ENCODE measurements around the gene KRT6A.
A peak's percentile ranks its signal among the peaks of the same experiment; 100 is the strongest.

KRT6A gene

DNA sequence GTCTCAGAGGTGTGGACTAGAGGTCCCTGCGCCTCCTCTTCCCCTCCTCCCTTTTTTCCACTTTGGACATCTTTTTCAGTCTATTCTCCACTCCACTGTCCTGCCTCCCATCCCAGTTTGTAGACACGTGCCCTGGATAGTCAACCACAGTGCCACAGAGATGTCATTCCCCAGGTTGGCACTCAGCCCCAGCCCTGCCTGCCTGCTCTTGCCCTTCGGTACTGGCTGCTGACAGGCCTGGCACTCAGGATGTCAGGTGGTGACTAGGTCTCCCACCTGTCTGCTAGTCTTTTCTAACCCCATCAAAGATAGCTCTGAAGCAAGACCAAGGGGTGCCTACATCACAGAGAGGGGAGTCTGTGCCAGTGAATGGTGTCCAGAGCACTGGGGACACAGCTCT is 44.0 kb upstream of the KRT6A start:
- POLR2A ChIA-PET (ENCODE audit: low non-redundant PET), result no interaction called here
- CTCF ChIA-PET, result no interaction called here
- no peak for DNase-seq (ENCODE audit: low spot score)
- H3K27ac ChIP-seq, result peak overlapping the region; percentile 47
- TF ChIP-seq, protein P1, sequence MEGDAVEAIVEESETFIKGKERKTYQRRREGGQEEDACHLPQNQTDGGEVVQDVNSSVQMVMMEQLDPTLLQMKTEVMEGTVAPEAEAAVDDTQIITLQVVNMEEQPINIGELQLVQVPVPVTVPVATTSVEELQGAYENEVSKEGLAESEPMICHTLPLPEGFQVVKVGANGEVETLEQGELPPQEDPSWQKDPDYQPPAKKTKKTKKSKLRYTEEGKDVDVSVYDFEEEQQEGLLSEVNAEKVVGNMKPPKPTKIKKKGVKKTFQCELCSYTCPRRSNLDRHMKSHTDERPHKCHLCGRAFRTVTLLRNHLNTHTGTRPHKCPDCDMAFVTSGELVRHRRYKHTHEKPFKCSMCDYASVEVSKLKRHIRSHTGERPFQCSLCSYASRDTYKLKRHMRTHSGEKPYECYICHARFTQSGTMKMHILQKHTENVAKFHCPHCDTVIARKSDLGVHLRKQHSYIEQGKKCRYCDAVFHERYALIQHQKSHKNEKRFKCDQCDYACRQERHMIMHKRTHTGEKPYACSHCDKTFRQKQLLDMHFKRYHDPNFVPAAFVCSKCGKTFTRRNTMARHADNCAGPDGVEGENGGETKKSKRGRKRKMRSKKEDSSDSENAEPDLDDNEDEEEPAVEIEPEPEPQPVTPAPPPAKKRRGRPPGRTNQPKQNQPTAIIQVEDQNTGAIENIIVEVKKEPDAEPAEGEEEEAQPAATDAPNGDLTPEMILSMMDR (conservative IDR thresholded peaks at IDR 0.05; ENCODE audit: low read depth), result no peak

DNA sequence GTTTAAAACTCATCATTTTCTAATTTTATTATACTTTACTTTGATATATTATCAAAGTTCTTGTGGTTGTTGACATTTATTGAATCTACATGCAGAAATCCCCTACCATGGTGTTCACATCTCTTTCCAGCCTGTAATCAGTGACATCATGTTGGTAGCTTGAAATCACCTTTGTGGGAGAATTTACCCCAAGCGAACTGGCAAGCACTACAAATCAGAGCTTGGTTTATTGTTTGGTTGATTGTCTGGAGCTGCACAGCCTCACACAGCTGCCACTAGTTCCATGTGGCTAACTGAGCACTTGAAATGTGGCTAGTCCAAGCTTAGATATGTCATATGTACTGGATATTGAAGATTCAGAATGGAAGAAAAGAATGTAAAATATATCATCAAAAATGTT is 42.5 kb upstream of the KRT6A start:
- DNase-seq (ENCODE audit: low spot score), result no peak
- ChIA-PET POLR2A (ENCODE audit: low non-redundant PET) (no interaction called here), CTCF (interaction anchor here (0.6 to 1.0 kb wide), 3 partner anchors 11 to 148 kb away, joined by 3 to 5 read pairs (median 3); no protein-coding TSS in a partner anchor)
- TF ChIP-seq, protein P1 (conservative IDR thresholded peaks at IDR 0.05; ENCODE audit: low read depth), result no peak
- no peak overlapping the region for H3K27ac ChIP-seq

DNA sequence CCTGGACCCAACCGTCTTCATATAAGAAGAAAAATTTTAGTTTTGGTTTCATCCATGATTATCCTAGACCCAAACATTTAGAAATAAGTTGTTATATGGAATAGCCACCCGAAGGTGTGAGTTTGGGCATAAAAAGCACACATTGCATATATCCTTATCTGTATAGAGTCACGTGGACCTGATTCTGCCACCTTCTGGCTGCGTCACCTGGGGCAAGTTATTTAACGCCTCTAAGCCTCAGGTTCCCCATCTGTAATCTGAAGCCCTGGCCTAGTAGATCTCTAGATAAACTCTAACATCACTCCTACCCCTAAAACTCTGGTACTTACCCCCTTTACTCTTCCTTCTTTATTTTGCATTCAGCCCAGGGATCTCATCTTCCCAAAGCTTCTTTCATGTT is 41.4 kb upstream of the KRT6A start:
- ChIA-PET POLR2A (ENCODE audit: low non-redundant PET) (no interaction called here), CTCF (interaction anchor here (0.6 to 1.0 kb wide), 6 partner anchors 10 to 396 kb away, joined by 3 to 5 read pairs (median 3); no protein-coding TSS in a partner anchor)
- DNase-seq (ENCODE audit: low spot score), result no peak
- TF ChIP-seq, protein P1 (conservative IDR thresholded peaks at IDR 0.05; ENCODE audit: low read depth), result no peak
- H3K27ac ChIP-seq, result no peak overlapping the region

DNA sequence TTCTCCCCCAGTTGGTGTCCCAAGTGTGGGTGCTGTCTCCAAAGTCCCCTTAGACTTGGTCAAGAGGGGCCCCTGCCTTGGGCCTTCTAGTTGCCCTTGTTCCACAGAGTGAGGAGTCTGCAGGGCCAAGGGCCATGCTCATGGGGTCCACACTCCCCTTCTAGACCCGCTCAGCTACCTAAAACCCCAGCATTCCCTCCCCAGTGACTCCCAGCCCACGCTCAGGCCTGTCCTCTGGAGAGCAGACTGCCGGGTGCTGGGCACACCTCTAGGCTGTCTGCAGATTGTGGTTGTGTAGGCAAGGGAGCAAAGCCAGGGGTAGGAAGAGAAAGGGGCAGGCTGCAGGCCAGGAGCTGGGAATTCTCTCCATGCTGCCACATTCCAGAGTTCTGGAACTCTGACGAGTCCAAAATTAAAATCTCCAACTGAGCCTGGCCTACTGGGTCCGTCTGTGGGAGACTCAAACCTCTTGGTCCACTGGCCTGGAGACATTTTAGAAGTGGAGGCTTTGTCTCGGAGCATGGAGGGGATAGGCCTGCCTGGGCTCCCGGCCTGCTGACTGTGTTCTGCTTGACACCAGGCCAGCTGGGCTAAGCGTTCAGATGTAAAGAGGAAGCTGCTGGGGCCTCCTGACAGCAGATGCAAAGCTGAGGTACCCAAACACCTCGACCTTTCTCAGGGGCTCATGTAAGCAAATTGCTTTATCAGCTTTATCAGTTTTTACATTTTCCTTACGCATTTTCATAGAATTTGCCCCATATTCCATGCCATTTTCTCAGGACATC is 40.8 kb upstream of the KRT6A start:
- ChIA-PET CTCF (interaction anchor here (0.6 to 1.4 kb wide), 5 partner anchors 11 to 165 kb away, joined by 3 to 4 read pairs (median 3); no protein-coding TSS in a partner anchor), POLR2A (ENCODE audit: low non-redundant PET) (no interaction called here)
- H3K27ac ChIP-seq, result peak overlapping the region; percentile 4; the same call in 1 of the 2 replicates
- no peak for DNase-seq (ENCODE audit: low spot score)
- TF ChIP-seq, protein P1 (conservative IDR thresholded peaks at IDR 0.05; ENCODE audit: low read depth), result no peak

DNA sequence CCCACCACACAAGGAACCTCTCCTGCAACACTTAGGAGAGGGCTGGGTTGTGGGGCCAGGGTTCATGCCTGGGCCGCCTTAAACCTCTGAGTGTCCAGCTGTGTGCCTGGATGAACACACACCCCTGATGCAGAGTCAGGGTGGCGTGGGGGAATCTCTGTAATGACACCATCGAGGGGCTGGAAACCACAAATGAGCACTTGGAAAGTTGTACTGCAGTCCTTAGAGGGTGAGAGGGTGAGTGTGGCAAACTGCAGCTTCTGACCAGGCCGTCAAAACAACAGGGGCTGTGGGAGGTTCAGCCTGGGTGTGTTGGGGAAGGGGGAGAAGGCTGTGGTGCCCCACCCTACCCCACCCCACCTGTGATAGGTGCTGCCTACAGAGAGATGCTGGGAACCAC is 39.6 kb upstream of the KRT6A start:
- TF ChIP-seq, protein P1 (conservative IDR thresholded peaks at IDR 0.05; ENCODE audit: low read depth), result no peak
- POLR2A ChIA-PET (ENCODE audit: low non-redundant PET), result no interaction called here
- no peak for DNase-seq (ENCODE audit: low spot score)
- CTCF ChIA-PET, result interaction anchor here (0.5 to 1.4 kb wide), 5 partner anchors 29 to 526 kb away, joined by 3 to 4 read pairs (median 3); no protein-coding TSS in a partner anchor
- H3K27ac ChIP-seq, result peak overlapping the region; percentile 13

DNA sequence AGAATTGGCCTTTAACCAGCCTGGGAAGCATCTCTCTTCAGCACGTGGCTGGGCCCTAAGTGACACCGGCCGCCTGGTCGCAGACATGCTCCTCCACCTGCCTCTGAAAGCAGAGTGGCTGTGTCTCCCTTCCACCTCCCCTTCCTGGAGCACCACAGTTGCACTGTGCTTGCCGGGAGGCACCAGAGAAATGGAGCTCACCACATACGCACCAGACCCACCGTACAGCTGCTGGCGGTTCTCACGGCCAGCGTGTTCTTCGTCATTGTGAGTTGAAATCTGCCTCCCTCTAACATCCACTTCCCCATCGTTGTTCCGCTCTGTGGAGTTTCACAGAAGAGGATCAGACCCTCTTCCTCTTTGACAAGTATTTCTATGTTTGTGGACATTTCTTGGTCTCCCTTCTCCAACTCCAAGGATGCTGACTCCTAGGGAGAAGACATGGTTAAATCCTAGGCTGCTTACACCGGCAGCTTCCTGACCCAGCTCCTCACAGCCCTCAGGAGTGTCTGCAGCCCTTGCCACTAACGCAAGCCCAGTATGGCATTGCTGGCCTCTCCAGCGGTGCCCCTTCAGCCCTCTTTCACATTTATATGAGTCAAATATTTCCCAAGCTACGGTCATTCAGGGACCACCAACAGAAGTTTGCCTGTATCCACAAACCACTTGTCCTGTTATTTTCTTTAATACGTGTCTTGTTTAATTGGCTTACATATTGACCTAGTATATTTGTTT is 38.7 kb upstream of the KRT6A start:
- H3K27ac ChIP-seq, result 0 out of 2 replicates have a peak overlapping the region, but pooled peaks have one; percentile 1
- no peak for DNase-seq (ENCODE audit: low spot score)
- CTCF ChIA-PET, result interaction anchor here (0.8 to 1.0 kb wide), 2 partner anchors 34 to 348 kb away, joined by 3 to 4 read pairs; no protein-coding TSS in a partner anchor
- POLR2A ChIA-PET (ENCODE audit: low non-redundant PET), result no interaction called here
- TF ChIP-seq, protein P1 (conservative IDR thresholded peaks at IDR 0.05; ENCODE audit: low read depth), result no peak
